Naive thymus-derived CD8-positive, alpha-beta T cell (primary cell): ENCODE results near the gene MVK. TPM values are rescaled to one million over a fixed set of nuclear protein-coding genes. Genes with fewer than 3 reads are reported as not detected.

Experiments
- ATAC-seq, 2 donors: fragments of 150-1000 bp; cut with Tn5 transposase in 1 of 2; sonication (Bioruptor Pico), chemical (Tn5 transposase) in 1 of 2; 1 replicate in 1 of 2; 2 replicates in 1 of 2; pipeline ENCODE4 v1.10.0; 2021; ENCODE audit warnings: mild to moderate bottlenecking in 2 of 2, moderate library complexity in 2 of 2
- POLR2A ChIA-PET: fragments of 350-600 bp; sonication (Branson Sonifier 250); formaldehyde crosslinking; loops from one replicate; lab custom pipeline; 2021; ENCODE audit warnings: antibody characterized with exemption; lab: Charles Lee
- DNase-seq, 10 donors: peaks; one replicate each; pipeline versions ENCODE4 v3.0.0 to v3.0.0-alpha.2; 2020 to 2022
- H3K27ac Mint-ChIP-seq, 10 donors: one replicate each; pipeline ENCODE4 v1.8.0; 2020 to 2022; ENCODE audit warnings: mild to moderate bottlenecking in 10 of 10, mixed read lengths in 10 of 10, moderate library complexity in 4 of 10, inconsistent platforms in 1 of 10
- H3K27me3 Mint-ChIP-seq, 5 donors: one replicate each; pipeline ENCODE4 v1.8.0; 2021 to 2022; ENCODE audit warnings: mixed read lengths in 5 of 5
- H3K36me3 Mint-ChIP-seq, 3 donors: one replicate each; pipeline ENCODE4 v1.8.0; 2020 to 2022; ENCODE audit warnings: mixed read lengths in 3 of 3, mild to moderate bottlenecking in 2 of 3, inconsistent platforms in 1 of 3
- H3K4me1 Mint-ChIP-seq, 4 donors: one replicate each; pipeline ENCODE4 v1.8.0; 2021 to 2022; ENCODE audit warnings: mixed read lengths in 4 of 4
- H3K4me3 Mint-ChIP-seq, 10 donors: one replicate each; pipeline ENCODE4 v1.8.0; 2020 to 2022; ENCODE audit warnings: mild to moderate bottlenecking in 10 of 10, mixed read lengths in 10 of 10, moderate library complexity in 6 of 10, inconsistent platforms in 1 of 10
- H3K9me3 Mint-ChIP-seq, 9 donors: one replicate each; pipeline ENCODE4 v1.8.0; 2020 to 2022; ENCODE audit warnings: mixed read lengths in 9 of 9, mild to moderate bottlenecking in 3 of 9, inconsistent platforms in 1 of 9, moderate library complexity in 1 of 9
- polyA plus RNA-seq, 3 donors: library from polyadenylated mRNA; unstranded; fragments of 300-500 nt; fragmentation: Illumina TruSeq; gene quantifications; one replicate each; pipeline ENCODE4 v1.2.3, GENCODE V29; 2021
- total RNA-seq, 8 experiments: library from RNA in 2 of 8; stranded (reverse) in 2 of 8; gene quantifications; one replicate each; pipeline ENCODE4 v1.2.3 and lab custom pipeline; 2021 to 2026

MVK gene
- total and polyA plus RNA-seq, 5 experiments from 2014 or later, result 2.6 to 11.5 (median 3.6) TPM

- POLR2A ChIA-PET, result no interaction called here
- Mint-ChIP-seq H3K36me3 (no peaks in the 10 kb centered on the region), H3K9me3 (no peaks in the 10 kb centered on the region), H3K4me1 (peaks cover 4 to 7% (median 6%) of the 10 kb centered on the region in 4 donors), H3K4me3 (no peak overlapping the region), H3K27me3 (peaks cover 5 to 58% (median 22%) of the 10 kb centered on the region in 5 donors), H3K27ac (no peak overlapping the region)
- no peak for ATAC-seq
- no peak for DNase-seq
These were observed 47.7 kb downstream of the MVK start for GRCh38 chr12:109621211-109621694.

GRCh38 chr12:109621901-109622364 lies 48.3 kb downstream of the MVK start:
- Mint-ChIP-seq H3K4me3 (peak overlapping the region in 6 of 10 donors; percentile 28 to 70 (median 44)), H3K36me3 (no peaks in the 10 kb centered on the region), H3K27ac (peak overlapping the region in 2 of 10 donors; percentile 75), H3K27me3 (peaks cover 8 to 51% (median 20%) of the 10 kb centered on the region in 5 donors), H3K4me1 (peaks cover 4 to 7% (median 6%) of the 10 kb centered on the region in 4 donors), H3K9me3 (no peaks in the 10 kb centered on the region)
- POLR2A ChIA-PET, result no interaction called here
- ATAC-seq (no peak), DNase-seq (peak in 1 of 10 donors; percentile 24)

GRCh38 chr12:109624467-109624866 lies 50.9 kb downstream of the MVK start:
- Mint-ChIP-seq H3K27ac (no peak overlapping the region), H3K9me3 (no peaks in the 10 kb centered on the region), H3K4me1 (peaks cover 4 to 7% (median 6%) of the 10 kb centered on the region in 4 donors), H3K4me3 (no peak overlapping the region), H3K36me3 (no peaks in the 10 kb centered on the region), H3K27me3 (peaks cover 15 to 62% (median 32%) of the 10 kb centered on the region in 5 donors)
- ATAC-seq, result no peak
- DNase-seq, result peak in 1 of 10 donors; percentile 45
- POLR2A ChIA-PET, result no interaction called here

GRCh38 chr12:109625131-109625559 lies 51.6 kb downstream of the MVK start:
- Mint-ChIP-seq H3K4me1 (peaks cover 4 to 7% (median 5%) of the 10 kb centered on the region in 4 donors), H3K9me3 (no peaks in the 10 kb centered on the region), H3K27ac (no peak overlapping the region), H3K36me3 (no peaks in the 10 kb centered on the region), H3K27me3 (peaks cover 17 to 63% (median 33%) of the 10 kb centered on the region in 5 donors), H3K4me3 (peak overlapping the region in 1 of 10 donors; percentile 51)
- ATAC-seq (no peak), DNase-seq (no peak)
- POLR2A ChIA-PET, result no interaction called here

- H3K9me3 Mint-ChIP-seq, result no peaks in the 10 kb centered on the region
- H3K4me3 Mint-ChIP-seq, result no peak overlapping the region
- DNase-seq (peak in 1 of 10 donors; percentile 35), ATAC-seq (no peak)
- peaks cover 19 to 70% (median 41%) of the 10 kb centered on the region in 5 donors for H3K27me3 Mint-ChIP-seq
- POLR2A ChIA-PET, result no interaction called here
- H3K4me1 Mint-ChIP-seq, result peaks cover 4 to 7% (median 5%) of the 10 kb centered on the region in 4 donors
- H3K36me3 Mint-ChIP-seq, result no peaks in the 10 kb centered on the region
- H3K27ac Mint-ChIP-seq, result no peak overlapping the region
These were observed 52.3 kb downstream of the MVK start for GRCh38 chr12:109625749-109626377.

- no peaks in the 10 kb centered on the region for H3K36me3 Mint-ChIP-seq
- no peaks in the 10 kb centered on the region for H3K9me3 Mint-ChIP-seq
- ATAC-seq, result no peak
- POLR2A ChIA-PET, result no interaction called here
- peaks cover 19 to 70% (median 44%) of the 10 kb centered on the region in 5 donors for H3K27me3 Mint-ChIP-seq
- peak in 1 of 10 donors; percentile 22 for DNase-seq
- peak overlapping the region in 1 of 10 donors; percentile 26 for H3K27ac Mint-ChIP-seq
- peaks cover 4 to 7% (median 4%) of the 10 kb centered on the region in 4 donors for H3K4me1 Mint-ChIP-seq
- no peak overlapping the region for H3K4me3 Mint-ChIP-seq
These were observed 53.0 kb downstream of the MVK start for GRCh38 chr12:109626378-109627115.

- Mint-ChIP-seq H3K4me1 (no peaks in the 10 kb centered on the region), H3K4me3 (no peak overlapping the region), H3K27ac (no peak overlapping the region), H3K36me3 (no peaks in the 10 kb centered on the region), H3K27me3 (peaks cover 19 to 65% (median 45%) of the 10 kb centered on the region in 5 donors), H3K9me3 (no peaks in the 10 kb centered on the region)
- POLR2A ChIA-PET, result no interaction called here
- ATAC-seq, result no peak
- peak in 1 of 10 donors; percentile 32 for DNase-seq
These were observed 54.0 kb downstream of the MVK start for GRCh38 chr12:109627633-109628032.

GRCh38 chr12:109630107-109630506 lies 56.5 kb downstream of the MVK start:
- H3K27ac Mint-ChIP-seq, result no peak overlapping the region
- ATAC-seq, result no peak
- no peaks in the 10 kb centered on the region for H3K4me1 Mint-ChIP-seq
- POLR2A ChIA-PET, result no interaction called here
- H3K36me3 Mint-ChIP-seq, result no peaks in the 10 kb centered on the region
- peaks cover 16 to 51% (median 41%) of the 10 kb centered on the region in 5 donors for H3K27me3 Mint-ChIP-seq
- no peak overlapping the region for H3K4me3 Mint-ChIP-seq
- DNase-seq, result no peak
- H3K9me3 Mint-ChIP-seq, result peaks cover 0 to 10% (median 0%) of the 10 kb centered on the region in 9 donors

- no peak for DNase-seq
- peaks cover 14 to 46% (median 36%) of the 10 kb centered on the region in 5 donors for H3K27me3 Mint-ChIP-seq
- no peak for ATAC-seq
- H3K36me3 Mint-ChIP-seq, result no peaks in the 10 kb centered on the region
- POLR2A ChIA-PET, result no interaction called here
- peaks cover 0 to 10% (median 0%) of the 10 kb centered on the region in 9 donors for H3K9me3 Mint-ChIP-seq
- no peak overlapping the region for H3K27ac Mint-ChIP-seq
- H3K4me3 Mint-ChIP-seq, result no peak overlapping the region
- no peaks in the 10 kb centered on the region for H3K4me1 Mint-ChIP-seq
These were observed 57.2 kb downstream of the MVK start for GRCh38 chr12:109630815-109631214.

GRCh38 chr12:109631302-109631701 lies 57.7 kb downstream of the MVK start:
- Mint-ChIP-seq H3K4me1 (no peaks in the 10 kb centered on the region), H3K9me3 (peaks cover 0 to 10% (median 0%) of the 10 kb centered on the region in 9 donors), H3K4me3 (no peak overlapping the region), H3K27me3 (peaks cover 14 to 43% (median 33%) of the 10 kb centered on the region in 5 donors), H3K36me3 (no peaks in the 10 kb centered on the region), H3K27ac (no peak overlapping the region)
- no peak for ATAC-seq
- no peak for DNase-seq
- POLR2A ChIA-PET, result no interaction called here

GRCh38 chr12:109631751-109632150 lies 58.2 kb downstream of the MVK start:
- no peaks in the 10 kb centered on the region for H3K36me3 Mint-ChIP-seq

GRCh38 chr12:109632342-109632741 lies 58.7 kb downstream of the MVK start:
- H3K27me3 Mint-ChIP-seq, result peaks cover 11 to 37% (median 32%) of the 10 kb centered on the region in 5 donors
- no peak overlapping the region for H3K4me3 Mint-ChIP-seq

More at GRCh38 chr12:109631751-109632150, 58.2 kb downstream of the MVK start:
- Mint-ChIP-seq H3K4me3 (no peak overlapping the region), H3K9me3 (peaks cover 0 to 10% (median 0%) of the 10 kb centered on the region in 9 donors), H3K27me3 (peaks cover 13 to 41% (median 33%) of the 10 kb centered on the region in 5 donors), H3K27ac (no peak overlapping the region), H3K4me1 (no peaks in the 10 kb centered on the region)
- POLR2A ChIA-PET, result no interaction called here
- ATAC-seq (no peak), DNase-seq (no peak)

GRCh38 chr12:109635717-109636116 lies 62.1 kb downstream of the MVK start:
- no peak overlapping the region for H3K27ac Mint-ChIP-seq
- peaks cover 3 to 26% (median 7%) of the 10 kb centered on the region in 5 donors for H3K27me3 Mint-ChIP-seq
- H3K4me1 Mint-ChIP-seq, result no peaks in the 10 kb centered on the region
- peaks cover 0 to 10% (median 0%) of the 10 kb centered on the region in 9 donors for H3K9me3 Mint-ChIP-seq
- no peaks in the 10 kb centered on the region for H3K36me3 Mint-ChIP-seq
- POLR2A ChIA-PET, result no interaction called here
- no peak overlapping the region for H3K4me3 Mint-ChIP-seq
- ATAC-seq (no peak), DNase-seq (no peak)

More at GRCh38 chr12:109632342-109632741, 58.7 kb downstream of the MVK start:
- Mint-ChIP-seq H3K9me3 (peaks cover 0 to 10% (median 0%) of the 10 kb centered on the region in 9 donors), H3K36me3 (no peaks in the 10 kb centered on the region), H3K27ac (no peak overlapping the region), H3K4me1 (no peaks in the 10 kb centered on the region)
- POLR2A ChIA-PET, result no interaction called here
- DNase-seq, result no peak
- no peak for ATAC-seq
